ENCODE measurements around the gene TMEM140.

GRCh38 chr7:135211179-135211945 is 63.5 kb downstream of the TMEM140 start, which contains the start of gene WDR91:
- TF ChIP-seq CTCF (IDR thresholded peaks at IDR 0.05), result no peak
- TF ChIP-seq POLR2AphosphoS5 (IDR thresholded peaks at IDR 0.05; ENCODE audit: low read depth, low read length), result peak; percentile 61; the same call in 1 of the 2 replicates
- TF ChIP-seq REST (IDR thresholded peaks at IDR 0.05; ENCODE audit: insufficient read depth in 1 of 2, low read depth in 2 of 2, low read length in 1 of 2), result no peak
- TF ChIP-seq SIN3A (IDR thresholded peaks at IDR 0.05; ENCODE audit: borderline replicate concordance, insufficient read depth, low read depth, low read length), result no peak; the same call in 1 of the 2 replicates
- no peak for TF ChIP-seq TCF7L2 (IDR thresholded peaks at IDR 0.05; ENCODE audit: low read depth, low read length)

Measured in Panc1 (cell line).